ENCODE measurements around the gene C4orf51.
"Not testable (repeated sequence)": the region's sequence is repeated elsewhere in the genome, so short reads cannot be mapped to it uniquely, and the experiment has no call there.

The C4orf51 gene

GRCh38 chr4:145679991-145680455 is at the start of gene C4orf51:
Gene C4orf51, plus strand, starts transcription at chr4:145680146. Its CDS starts 58 bp downstream, at chr4:145680204.
- no peak for DNase-seq (ENCODE audit: low read depth in 2 of 2)

GRCh38 chr4:145635117-145635516 is 44.8 kb upstream of the C4orf51 start:
- DNase-seq (ENCODE audit: low read depth in 2 of 2): no peak

GRCh38 chr4:145635630-145636029 is 44.3 kb upstream of the C4orf51 start:
- DNase-seq (ENCODE audit: low read depth in 2 of 2): no peak

- DNase-seq (ENCODE audit: low read depth in 2 of 2): no peak
These were observed 40.7 kb upstream of the C4orf51 start for GRCh38 chr4:145639186-145639698.

GRCh38 chr4:145640236-145640635 is 39.7 kb upstream of the C4orf51 start:
- DNase-seq (ENCODE audit: low read depth in 2 of 2): not testable (repeated sequence)

GRCh38 chr4:145643295-145643694 is 36.7 kb upstream of the C4orf51 start:
- DNase-seq (ENCODE audit: low read depth in 2 of 2): no peak

- DNase-seq (ENCODE audit: low read depth in 2 of 2): no peak
These were observed 35.2 kb upstream of the C4orf51 start for GRCh38 chr4:145644699-145645098.

GRCh38 chr4:145656156-145656555 is 23.8 kb upstream of the C4orf51 start:
- no peak for DNase-seq (ENCODE audit: low read depth in 2 of 2)

- DNase-seq (ENCODE audit: low read depth in 2 of 2): no peak
These were observed 19.9 kb upstream of the C4orf51 start for GRCh38 chr4:145660064-145660463.

GRCh38 chr4:145663194-145663593 is 16.8 kb upstream of the C4orf51 start:
- DNase-seq (ENCODE audit: low read depth in 2 of 2): no peak

GRCh38 chr4:145665773-145666172 is 14.2 kb upstream of the C4orf51 start:
- no peak for DNase-seq (ENCODE audit: low read depth in 2 of 2)

GRCh38 chr4:145670422-145670821 is 9.5 kb upstream of the C4orf51 start:
- no peak for DNase-seq (ENCODE audit: low read depth in 2 of 2)

GRCh38 chr4:145679520-145679919 is 426 bp upstream of the C4orf51 start:
- DNase-seq (ENCODE audit: low read depth in 2 of 2): no peak

- no peak for DNase-seq (ENCODE audit: low read depth in 2 of 2)
These were observed 956 bp downstream of the C4orf51 start for GRCh38 chr4:145680902-145681301.

- no peak for DNase-seq (ENCODE audit: low read depth in 2 of 2)
These were observed 1.6 kb downstream of the C4orf51 start for GRCh38 chr4:145681518-145681917.

- DNase-seq (ENCODE audit: low read depth in 2 of 2): no peak
These were observed 2.0 kb downstream of the C4orf51 start for GRCh38 chr4:145681956-145682355.

- no peak for DNase-seq (ENCODE audit: low read depth in 2 of 2)
These were observed 7.0 kb downstream of the C4orf51 start for GRCh38 chr4:145686991-145687390.

- DNase-seq (ENCODE audit: low read depth in 2 of 2): no peak
These were observed 10.7 kb downstream of the C4orf51 start for GRCh38 chr4:145690610-145691009.

GRCh38 chr4:145691416-145691815 is 11.5 kb downstream of the C4orf51 start:
- DNase-seq (ENCODE audit: low read depth in 2 of 2): not testable (repeated sequence)

GRCh38 chr4:145694929-145695328 is 15.0 kb downstream of the C4orf51 start:
- no peak for DNase-seq (ENCODE audit: low read depth in 2 of 2)

- DNase-seq (ENCODE audit: low read depth in 2 of 2): no peak
These were observed 17.4 kb downstream of the C4orf51 start for GRCh38 chr4:145697332-145697731.

GRCh38 chr4:145698507-145698906 is 18.6 kb downstream of the C4orf51 start:
- no peak for DNase-seq (ENCODE audit: low read depth in 2 of 2)

- no peak for DNase-seq (ENCODE audit: low read depth in 2 of 2)
These were observed 24.0 kb downstream of the C4orf51 start for GRCh38 chr4:145703850-145704497.

- DNase-seq (ENCODE audit: low read depth in 2 of 2): no peak
These were observed 29.4 kb downstream of the C4orf51 start for GRCh38 chr4:145709336-145709735.

Measured in stimulated activated CD8-positive, alpha-beta memory T cell treated with anti-CD3 and anti-CD28 coated beads, Interleukin-2, amount 100 ng/mL, for 1 hour (primary cell).